Glutamatergic neuron (in vitro differentiated cells): ENCODE measurements around the gene CISTR. TPM values are rescaled to one million over a fixed set of nuclear protein-coding genes. Genes with fewer than 3 reads are reported as not detected.

Experiments used
- DNase-seq: peaks from one replicate; pipeline ENCODE4 v3.0.0; 2022
- H3K27ac Mint-ChIP-seq: one replicate; pipeline ENCODE4 v1.8.0; 2020; ENCODE audit warnings: mild to moderate bottlenecking, mixed read lengths, inconsistent platforms; ENCODE audit not compliant: unreplicated experiment
- H3K27me3 Mint-ChIP-seq: one replicate; pipeline ENCODE4 v1.8.0; 2020; ENCODE audit warnings: mild to moderate bottlenecking, moderate library complexity, mixed read lengths, inconsistent platforms; ENCODE audit not compliant: unreplicated experiment
- H3K36me3 Mint-ChIP-seq: one replicate; pipeline ENCODE4 v1.8.0; 2020; ENCODE audit warnings: mild to moderate bottlenecking, mixed read lengths, inconsistent platforms; ENCODE audit not compliant: unreplicated experiment
- H3K4me1 Mint-ChIP-seq: one replicate; pipeline ENCODE4 v1.8.0; 2020; ENCODE audit warnings: mild to moderate bottlenecking, low read depth, mixed read lengths, inconsistent platforms; ENCODE audit not compliant: unreplicated experiment
- H3K4me3 Mint-ChIP-seq: one replicate; pipeline ENCODE4 v1.8.0; 2020; ENCODE audit warnings: mild to moderate bottlenecking, mixed read lengths, inconsistent platforms; ENCODE audit not compliant: unreplicated experiment
- H3K9me3 Mint-ChIP-seq: one replicate; pipeline ENCODE4 v1.8.0; 2020; ENCODE audit warnings: mild to moderate bottlenecking, moderate library complexity, mixed read lengths, inconsistent platforms; ENCODE audit not compliant: unreplicated experiment
- CTCF ChIP-seq: fragments of 200-600 bp; sonication (generic); IDR thresholded peaks from one replicate; pipeline ENCODE4 v1.5.0; 2021; ENCODE audit not compliant: partially characterized antibody, unreplicated experiment
- total RNA-seq: library from RNA; stranded (reverse); fragmentation: NEBNext Ultra II Directional; extraction: Animal tissue kit (Norgen Biotek cat#: 25700); gene quantifications from one replicate; pipeline ENCODE4 v1.2.1, GENCODE V29; 2021; ENCODE audit not compliant: unreplicated experiment

The CISTR gene
- total RNA-seq, 1 donor from 2014 or later, result not detected

- Mint-ChIP-seq H3K27me3 (peaks cover 4% of the 10 kb centered on the region), H3K9me3 (peaks cover 5% of the 10 kb centered on the region)
- no peak for TF ChIP-seq CTCF
Measured at GRCh38 chr12:53776872-53777271, 25.1 kb upstream of the CISTR start.

GRCh38 chr12:53775478-53776145, 23.8 kb upstream of the CISTR start:
- H3K9me3 Mint-ChIP-seq, result no peaks in the 10 kb centered on the region
- H3K4me1 Mint-ChIP-seq, result peaks cover 3% of the 10 kb centered on the region
- no peak for TF ChIP-seq CTCF
- peaks cover 2% of the 10 kb centered on the region for H3K27me3 Mint-ChIP-seq
- H3K4me3 Mint-ChIP-seq, result no peak overlapping the region
- no peak for DNase-seq
- no peaks in the 10 kb centered on the region for H3K36me3 Mint-ChIP-seq
- H3K27ac Mint-ChIP-seq, result no peak overlapping the region

More at GRCh38 chr12:53776872-53777271, 25.1 kb upstream of the CISTR start:
- Mint-ChIP-seq H3K27ac (no peak overlapping the region), H3K4me3 (no peak overlapping the region), H3K36me3 (no peaks in the 10 kb centered on the region), H3K4me1 (peaks cover 15% of the 10 kb centered on the region)
- no peak for DNase-seq

- no peak for DNase-seq
- H3K4me3 Mint-ChIP-seq, result no peak overlapping the region
- no peaks in the 10 kb centered on the region for H3K36me3 Mint-ChIP-seq
- peaks cover 4% of the 10 kb centered on the region for H3K27me3 Mint-ChIP-seq
- H3K9me3 Mint-ChIP-seq, result peaks cover 2% of the 10 kb centered on the region
- TF ChIP-seq CTCF, result no peak
- H3K27ac Mint-ChIP-seq, result no peak overlapping the region
- H3K4me1 Mint-ChIP-seq, result peaks cover 5% of the 10 kb centered on the region
Measured at GRCh38 chr12:53770281-53770680, 18.5 kb upstream of the CISTR start.

GRCh38 chr12:53768976-53769375, 17.2 kb upstream of the CISTR start:
- H3K27ac Mint-ChIP-seq, result no peak overlapping the region
- H3K4me3 Mint-ChIP-seq, result no peak overlapping the region
- peaks cover 2% of the 10 kb centered on the region for H3K9me3 Mint-ChIP-seq
- H3K36me3 Mint-ChIP-seq, result no peaks in the 10 kb centered on the region
- DNase-seq, result no peak
- H3K4me1 Mint-ChIP-seq, result peaks cover 5% of the 10 kb centered on the region
- no peak for TF ChIP-seq CTCF
- H3K27me3 Mint-ChIP-seq, result peaks cover 4% of the 10 kb centered on the region

- Mint-ChIP-seq H3K9me3 (peaks cover 2% of the 10 kb centered on the region), H3K27ac (no peak overlapping the region), H3K36me3 (no peaks in the 10 kb centered on the region), H3K27me3 (peaks cover 4% of the 10 kb centered on the region), H3K4me1 (peaks cover 5% of the 10 kb centered on the region), H3K4me3 (no peak overlapping the region)
- DNase-seq, result no peak
- no peak for TF ChIP-seq CTCF
Measured at GRCh38 chr12:53766881-53767280, 15.1 kb upstream of the CISTR start.
